Calu3 (cell line): ENCODE measurements around the gene OSTF1. TPM values are rescaled to one million over a fixed set of nuclear protein-coding genes. Genes with fewer than 3 reads are reported as not detected.

Experiments
- BruUV-seq: library from RNA; stranded (reverse); fragments of 400-500 nt; replicated peaks from 2 replicates; lab custom pipeline; 2021; lab: Mats Ljungman, UMichigan
- CTCF ChIA-PET: fragments of 300-600 bp; sonication (Branson Sonifier 250); formaldehyde crosslinking; loops from one replicate; lab custom pipeline; 2022; ENCODE audit warnings: antibody characterized with exemption; lab: Charles Lee
- DNase-seq: peaks from one replicate; pipeline ENCODE4 v3.0.0; 2022
- H3K27ac Mint-ChIP-seq: one replicate; pipeline ENCODE4 v1.8.0; 2022; ENCODE audit warnings: mixed read lengths; ENCODE audit not compliant: unreplicated experiment
- H3K27me3 Mint-ChIP-seq: one replicate; pipeline ENCODE4 v1.8.0; 2022; ENCODE audit warnings: mixed read lengths; ENCODE audit not compliant: unreplicated experiment
- H3K36me3 Mint-ChIP-seq: one replicate; pipeline ENCODE4 v1.8.0; 2022; ENCODE audit warnings: mild to moderate bottlenecking, moderate library complexity, mixed read lengths; ENCODE audit not compliant: insufficient read depth, unreplicated experiment
- H3K4me1 Mint-ChIP-seq: one replicate; pipeline ENCODE4 v1.8.0; 2022; ENCODE audit warnings: mild to moderate bottlenecking, low read depth, mixed read lengths; ENCODE audit not compliant: unreplicated experiment
- H3K4me3 Mint-ChIP-seq: one replicate; pipeline ENCODE4 v1.8.0; 2022; ENCODE audit warnings: mild to moderate bottlenecking, low read depth, moderate library complexity, mixed read lengths; ENCODE audit not compliant: unreplicated experiment
- H3K9me3 Mint-ChIP-seq: one replicate; pipeline ENCODE4 v1.8.0; 2022; ENCODE audit warnings: low read depth, mixed read lengths; ENCODE audit not compliant: unreplicated experiment
- CTCF ChIP-seq: fragments of 200-600 bp; IDR thresholded peaks from one replicate; pipeline ENCODE4 v1.8.0; 2022; ENCODE audit warnings: antibody characterized with exemption; ENCODE audit not compliant: unreplicated experiment
- intact Hi-C: fragments of 100-400 bp; cut with micrococcal nuclease; formaldehyde crosslinking; loops from one replicate; pipeline ENCODE4 v1.10.0; 2022; ENCODE audit not compliant: unreplicated experiment
- total RNA-seq: library from RNA; stranded (reverse); gene quantifications from 2 replicates; pipeline ENCODE4 v1.2.3, GENCODE V29; 2022

Gene OSTF1
- total RNA-seq, 1 experiment from 2014 or later: 29.7 TPM

- CTCF ChIA-PET: no interaction called here
- TF ChIP-seq CTCF: no peak
- H3K4me3 Mint-ChIP-seq: no peak overlapping the region
- H3K4me1 Mint-ChIP-seq: no peaks in the 10 kb centered on the region
- no peaks in the 10 kb centered on the region for H3K27me3 Mint-ChIP-seq
- intact Hi-C loops: no loop called here
- no peaks in the 10 kb centered on the region for H3K36me3 Mint-ChIP-seq
- H3K27ac Mint-ChIP-seq: no peak overlapping the region
- DNase-seq: no peak
- H3K9me3 Mint-ChIP-seq: no peaks in the 10 kb centered on the region
- BruUV-seq: no TSS peak
These were observed 22.8 kb upstream of the OSTF1 start for GRCh38 chr9:75065510-75065909.

- no peaks in the 10 kb centered on the region for H3K36me3 Mint-ChIP-seq
- BruUV-seq: no TSS peak
- H3K4me3 Mint-ChIP-seq: no peak overlapping the region
- no peaks in the 10 kb centered on the region for H3K27me3 Mint-ChIP-seq
- no peak overlapping the region for H3K27ac Mint-ChIP-seq
- H3K9me3 Mint-ChIP-seq: no peaks in the 10 kb centered on the region
- CTCF ChIA-PET: no interaction called here
- DNase-seq: no peak
- H3K4me1 Mint-ChIP-seq: no peaks in the 10 kb centered on the region
- TF ChIP-seq CTCF: no peak
- intact Hi-C loops: no loop called here
These were observed 20.4 kb upstream of the OSTF1 start for GRCh38 chr9:75067894-75068293.

DNA sequence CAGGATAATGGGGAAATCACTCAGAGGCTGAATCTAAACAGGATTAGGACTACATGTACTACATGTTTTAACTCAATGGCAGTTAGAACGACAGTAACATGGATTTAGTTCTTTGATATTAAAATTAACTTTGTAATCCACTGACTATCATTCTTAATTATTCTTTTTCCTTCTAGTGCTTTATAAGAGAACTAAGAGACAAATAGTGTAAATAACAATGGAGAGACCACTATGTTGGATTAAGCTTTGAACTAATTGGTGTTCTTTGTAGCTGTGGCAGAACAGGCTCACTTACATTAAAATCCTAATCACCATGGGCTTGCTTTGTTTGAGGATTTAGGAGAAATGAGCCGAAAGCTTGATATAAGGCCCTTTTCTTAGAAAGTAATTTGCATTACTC, 19.1 kb upstream of the OSTF1 start:
- no peaks in the 10 kb centered on the region for H3K9me3 Mint-ChIP-seq
- H3K27me3 Mint-ChIP-seq: no peaks in the 10 kb centered on the region
- CTCF ChIA-PET: no interaction called here
- no peak for TF ChIP-seq CTCF
- no peak overlapping the region for H3K4me3 Mint-ChIP-seq
- no peaks in the 10 kb centered on the region for H3K4me1 Mint-ChIP-seq
- intact Hi-C loops: no loop called here
- no peak overlapping the region for H3K27ac Mint-ChIP-seq
- no peak for DNase-seq
- no peaks in the 10 kb centered on the region for H3K36me3 Mint-ChIP-seq
- no TSS peak for BruUV-seq

DNA sequence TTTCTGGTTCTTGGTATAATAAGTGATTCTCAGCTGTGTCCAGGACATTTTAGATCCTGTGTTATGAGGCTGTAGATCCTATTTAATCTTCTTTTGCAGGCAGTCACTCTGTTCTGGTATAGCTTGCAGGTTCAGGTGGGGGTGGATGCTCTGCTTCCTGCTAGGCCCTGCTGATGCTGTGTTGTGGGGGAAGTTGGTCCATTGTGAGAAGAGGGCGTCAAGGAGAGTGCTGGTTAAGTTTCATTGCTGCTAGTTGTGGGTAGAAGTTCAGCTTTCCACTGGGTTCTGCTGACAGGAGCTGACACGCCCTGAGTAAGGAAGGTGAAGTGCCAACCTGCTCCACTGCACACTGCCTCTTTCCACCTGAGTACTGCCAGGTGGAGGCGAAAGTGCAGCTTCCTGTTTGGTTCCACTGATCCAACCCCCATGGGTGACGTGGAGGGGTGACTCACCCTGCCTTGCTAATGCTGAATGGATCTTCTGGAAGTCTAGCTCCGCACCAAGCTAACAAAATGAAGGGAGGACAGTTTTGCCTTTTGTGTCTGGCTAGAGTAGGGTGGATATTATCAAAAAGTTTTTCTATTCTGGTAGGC, 16.7 kb upstream of the OSTF1 start:
- intact Hi-C loops: no loop called here
- H3K9me3 Mint-ChIP-seq: no peaks in the 10 kb centered on the region
- no peaks in the 10 kb centered on the region for H3K4me1 Mint-ChIP-seq
- H3K4me3 Mint-ChIP-seq: no peak overlapping the region
- H3K27ac Mint-ChIP-seq: no peak overlapping the region
- TF ChIP-seq CTCF: no peak
- BruUV-seq: no TSS peak
- H3K36me3 Mint-ChIP-seq: no peaks in the 10 kb centered on the region
- DNase-seq: peak; percentile 12
- H3K27me3 Mint-ChIP-seq: no peaks in the 10 kb centered on the region
- CTCF ChIA-PET: no interaction called here
